H9 (cell line): ENCODE data around the gene PRKACB. TPM values are rescaled to one million over a fixed set of nuclear protein-coding genes. Genes with fewer than 3 reads are reported as not detected.

Experiments
- DNase-seq: peaks from one replicate; pipeline ENCODE4 v3.0.0-alpha.2; 2017
- H2AFZ ChIP-seq: one replicate; pipeline ENCODE4 v1.6.1; 2013; ENCODE audit warnings: mild to moderate bottlenecking, low read length, control low read depth, moderate library complexity
- H2AK5ac ChIP-seq: 2 replicates; pipeline ENCODE4 v1.6.1; 2013; ENCODE audit warnings: low read length, control low read depth, mixed read lengths; ENCODE audit not compliant: insufficient read length
- H2BK120ac ChIP-seq: one replicate; pipeline ENCODE4 v1.6.1; 2013; ENCODE audit warnings: low read depth, mild to moderate bottlenecking, low read length, control low read depth, inconsistent platforms; ENCODE audit not compliant: poor library complexity, severe bottlenecking
- H2BK12ac ChIP-seq: 2 replicates; pipeline ENCODE4 v1.6.1; 2013; ENCODE audit warnings: low read length, control low read depth, mixed read lengths, low read depth; ENCODE audit not compliant: insufficient read length
- H2BK15ac ChIP-seq: 2 replicates; pipeline ENCODE4 v1.6.1; 2013; ENCODE audit warnings: low read depth, low read length, control low read depth
- H2BK20ac ChIP-seq: one replicate; pipeline ENCODE4 v1.6.1; 2013; ENCODE audit warnings: low read depth, mild to moderate bottlenecking, low read length, control low read depth, inconsistent platforms; ENCODE audit not compliant: poor library complexity, severe bottlenecking
- H2BK5ac ChIP-seq: 2 replicates; pipeline ENCODE4 v1.6.1; 2013; ENCODE audit warnings: low read length, control low read depth, mixed read lengths; ENCODE audit not compliant: insufficient read length
- H3K14ac ChIP-seq: 2 replicates; pipeline ENCODE4 v1.6.1; 2013; ENCODE audit warnings: low read length, control low read depth; ENCODE audit not compliant: insufficient read depth
- H3K18ac ChIP-seq: 2 replicates; pipeline ENCODE4 v1.6.1; 2013; ENCODE audit warnings: low read depth, mild to moderate bottlenecking, mixed read lengths, low read length, control low read depth; ENCODE audit not compliant: insufficient read length
- H3K23ac ChIP-seq: 2 replicates; pipeline ENCODE4 v1.6.1; 2013; ENCODE audit warnings: low read length, control low read depth, mixed read lengths, low read depth; ENCODE audit not compliant: insufficient read length
- H3K23me2 ChIP-seq: 2 replicates; pipeline ENCODE4 v1.6.1; 2013; ENCODE audit warnings: low read depth, mild to moderate bottlenecking, mixed read lengths, low read length, control low read depth; ENCODE audit not compliant: insufficient read length, poor library complexity, severe bottlenecking
- H3K27ac ChIP-seq: 2 replicates; pipeline ENCODE4 v1.5.1; 2013; ENCODE audit warnings: low read length, control low read depth, mixed read lengths, low read depth; ENCODE audit not compliant: insufficient read length
- H3K27me3 ChIP-seq: 2 replicates; pipeline ENCODE4 v1.6.1; 2013; ENCODE audit warnings: low read length, control low read depth, inconsistent platforms; ENCODE audit not compliant: insufficient read depth
- H3K4ac ChIP-seq: 2 replicates; pipeline ENCODE4 v1.6.1; 2013; ENCODE audit warnings: low read depth, mild to moderate bottlenecking, control low read depth, inconsistent platforms, low read length, moderate library complexity
- H3K4me1 ChIP-seq: 2 replicates; pipeline ENCODE4 v1.6.1; 2013; ENCODE audit warnings: low read length, control low read depth, inconsistent platforms; ENCODE audit not compliant: insufficient read depth
- H3K4me2 ChIP-seq: 2 replicates; pipeline ENCODE4 v1.6.1; 2013; ENCODE audit warnings: low read length, control low read depth, mixed read lengths; ENCODE audit not compliant: insufficient read length, insufficient read depth
- H3K56ac ChIP-seq: 2 replicates; pipeline ENCODE4 v1.6.1; 2013; ENCODE audit warnings: low read depth, mild to moderate bottlenecking, mixed read lengths, low read length, control low read depth; ENCODE audit not compliant: insufficient read length
- H3K79me1 ChIP-seq: 2 replicates; pipeline ENCODE4 v1.6.1; 2013; ENCODE audit warnings: low read depth, mild to moderate bottlenecking, moderate library complexity, low read length, control low read depth, inconsistent platforms; ENCODE audit not compliant: insufficient read depth, poor library complexity, severe bottlenecking
- H3K79me2 ChIP-seq: 2 replicates; pipeline ENCODE4 v1.6.1; 2013; ENCODE audit warnings: low read length, control low read depth, inconsistent platforms; ENCODE audit not compliant: insufficient read depth
- H3K9ac ChIP-seq: 2 replicates; pipeline ENCODE4 v1.6.1; 2013; ENCODE audit warnings: low read length, control low read depth, mixed read lengths; ENCODE audit not compliant: insufficient read length; ENCODE audit errors: extremely low read depth
- H3K9me3 ChIP-seq: one replicate; pipeline ENCODE4 v1.6.1; 2013; ENCODE audit warnings: low read depth, low read length, inconsistent platforms; ENCODE audit not compliant: control insufficient read depth
- H3T11ph ChIP-seq: one replicate; pipeline ENCODE4 v1.6.1; 2013; ENCODE audit warnings: mild to moderate bottlenecking, low read length, control low read depth, inconsistent platforms
- H4K20me1 ChIP-seq: one replicate; pipeline ENCODE4 v1.6.1; 2013; ENCODE audit not compliant: control insufficient read depth, insufficient read length, insufficient read depth
- H4K5ac ChIP-seq: 2 replicates; pipeline ENCODE4 v1.6.1; 2013; ENCODE audit warnings: low read depth, mild to moderate bottlenecking, mixed read lengths, low read length, control low read depth; ENCODE audit not compliant: insufficient read length
- H4K8ac ChIP-seq: replicated peaks from 2 replicates; pipeline ENCODE4 v1.6.1; 2013; ENCODE audit warnings: low read length, control low read depth, mixed read lengths, low read depth; ENCODE audit not compliant: insufficient read length
- H4K91ac ChIP-seq: 2 replicates; pipeline ENCODE4 v1.6.1; 2013; ENCODE audit warnings: low read depth, mild to moderate bottlenecking, moderate library complexity, mixed read lengths, low read length, control low read depth; ENCODE audit not compliant: insufficient read length
- H3K27ac Mint-ChIP-seq, 3 experiments: 2 replicates in 2 of 3; 3 replicates in 1 of 3; pipeline ENCODE4 v1.8.0; 2020 to 2021; ENCODE audit warnings: mixed read lengths in 3 of 3, mild to moderate bottlenecking in 1 of 3, moderate library complexity in 1 of 3
- H3K27me3 Mint-ChIP-seq: 2 replicates; pipeline ENCODE4 v1.8.0; 2021; ENCODE audit warnings: low read depth, mild to moderate bottlenecking, moderate library complexity, mixed read lengths
- H3K36me3 Mint-ChIP-seq, 3 experiments: 2 replicates in 2 of 3; 3 replicates in 1 of 3; pipeline ENCODE4 v1.8.0; 2020 to 2021; ENCODE audit warnings: low read depth in 3 of 3, mixed read lengths in 3 of 3; ENCODE audit not compliant: insufficient read depth in 1 of 3
- H3K4me1 Mint-ChIP-seq, 2 experiments: 2 replicates each; pipeline ENCODE4 v1.8.0; 2020; ENCODE audit warnings: mixed read lengths in 2 of 2
- H3K4me3 Mint-ChIP-seq, 2 experiments: 2 replicates in 1 of 2; 3 replicates in 1 of 2; pipeline ENCODE4 v1.8.0; 2020 to 2021; ENCODE audit warnings: mild to moderate bottlenecking in 2 of 2, mixed read lengths in 2 of 2, moderate library complexity in 1 of 2
- H3K9me3 Mint-ChIP-seq, 2 experiments: 2 replicates in 1 of 2; 3 replicates in 1 of 2; pipeline ENCODE4 v1.8.0; 2020; ENCODE audit warnings: mild to moderate bottlenecking in 2 of 2, mixed read lengths in 2 of 2, moderate library complexity in 1 of 2
- CTCF ChIP-seq: fragments of 200-600 bp; sonication (generic); conservative IDR thresholded peaks from 3 replicates; pipeline ENCODE4 v1.8.0; 2021; ENCODE audit warnings: antibody characterized with exemption, mild to moderate bottlenecking
- WGBS: extraction: QIAGEN DNeasy Blood & Tissue Kit; methylation state at CpG from one replicate; pipeline ENCODE4 v1.1.7; 2013; ENCODE audit warnings: missing lambda C conversion rate, low lambda C conversion rate, mixed read lengths; ENCODE audit not compliant: insufficient read length; ENCODE audit errors: extremely low coverage; 5-methylcytosine and 5-hydroxymethylcytosine counted together
- total RNA-seq: library from RNA; stranded (reverse); gene quantifications from 2 replicates; pipeline ENCODE4 v1.2.1, GENCODE V29; 2021

PRKACB gene
- total RNA-seq, 1 experiment from 2014 or later, result 20.7 TPM

DNA sequence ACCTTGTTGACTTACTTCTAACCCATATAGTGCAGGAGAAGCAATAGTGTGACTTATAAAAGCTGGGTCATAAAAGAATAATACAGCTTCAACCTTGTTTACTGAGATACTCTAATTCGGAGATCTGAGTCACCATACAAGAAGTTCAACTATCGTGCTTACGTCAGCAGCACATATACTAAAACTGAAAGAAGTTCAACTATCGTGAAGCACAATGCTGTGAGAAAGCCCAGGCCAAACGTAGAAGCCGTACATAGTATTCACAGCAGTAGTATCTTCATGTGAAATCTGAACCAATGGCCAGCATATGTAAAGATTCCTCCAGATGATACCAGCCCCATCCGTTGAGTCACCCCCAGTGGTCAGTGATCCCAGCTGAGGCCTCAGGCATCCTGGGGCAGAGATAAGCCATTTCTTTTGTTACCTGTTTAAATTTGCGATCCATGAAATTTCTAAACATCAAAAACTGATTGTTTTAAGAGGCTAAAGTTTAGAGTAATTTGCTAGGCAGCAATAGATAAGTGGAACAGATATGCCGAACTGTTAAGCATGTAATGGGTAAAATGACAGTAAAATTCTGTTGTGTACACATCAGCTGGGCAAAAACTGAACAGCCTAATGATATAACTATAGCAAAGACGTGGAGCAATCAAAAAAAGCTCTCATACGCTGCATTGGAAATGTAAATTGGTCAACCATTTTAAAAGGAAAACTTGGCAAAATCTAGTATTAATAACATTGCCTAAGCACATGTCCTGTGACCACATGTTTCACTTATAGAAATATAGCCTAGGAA is 103.6 kb downstream of the PRKACB start:
- Mint-ChIP-seq H3K9me3 (peaks cover 10 to 12% of the 10 kb centered on the region in 2 experiments), H3K36me3 (peaks cover 0 to 14% (median 4%) of the 10 kb centered on the region in 3 experiments; a peak in 3 of 7 replicates), H3K27me3 (no peaks in the 10 kb centered on the region; the same call in 1 of the 2 replicates), H3K27ac (no peak overlapping the region), H3K4me3 (no peak overlapping the region), H3K4me1 (no peaks in the 10 kb centered on the region)
- H2BK120ac ChIP-seq, result no peak overlapping the region
- H3K4ac ChIP-seq, result no peak overlapping the region
- H3K23me2 ChIP-seq, result no peaks in the 10 kb centered on the region
- H2AFZ ChIP-seq, result no peak overlapping the region
- no peak overlapping the region for H3K18ac ChIP-seq
- no peak for TF ChIP-seq CTCF
- H2BK20ac ChIP-seq, result no peak overlapping the region
- H3K27ac ChIP-seq, result no peak overlapping the region
- H3K9me3 ChIP-seq, result no peaks in the 10 kb centered on the region
- H4K8ac ChIP-seq, result no peak overlapping the region
- no peak overlapping the region for H3T11ph ChIP-seq
- H3K23ac ChIP-seq, result no peak overlapping the region
- H2BK15ac ChIP-seq, result no peak overlapping the region
- no peak overlapping the region for H3K4me2 ChIP-seq
- H3K9ac ChIP-seq, result no peak overlapping the region
- H3K79me2 ChIP-seq, result no peaks in the 10 kb centered on the region
- H2BK5ac ChIP-seq, result no peak overlapping the region
- H2AK5ac ChIP-seq, result no peak overlapping the region
- no peaks in the 10 kb centered on the region for H4K20me1 ChIP-seq
- DNase-seq, result no peak
- no peak overlapping the region for H2BK12ac ChIP-seq
- H4K91ac ChIP-seq, result no peak overlapping the region
- no peak overlapping the region for H4K5ac ChIP-seq
- H3K79me1 ChIP-seq, result no peaks in the 10 kb centered on the region
- WGBS, result no CpG with 5 or more reads among the region's 11 CpGs
- H3K4me1 ChIP-seq, result no peaks in the 10 kb centered on the region
- H3K14ac ChIP-seq, result no peak overlapping the region
- H3K27me3 ChIP-seq, result no peaks in the 10 kb centered on the region
- no peak overlapping the region for H3K56ac ChIP-seq
